NCI-H2107 treated with DMSO at 0.1 percent for 48 hours (cell line): ENCODE data around the gene NRCAM.
A peak's percentile ranks its signal among the peaks of the same experiment; 100 is the strongest.

Source experiments
- DNase-seq: peaks from one replicate; lab custom pipeline; 2025; ENCODE audit not compliant: unreplicated experiment; lab: John Stamatoyannopoulos, UW

The NRCAM gene

GRCh38 chr7:108460964-108461363 lies 4.7 kb upstream of the NRCAM start:
- no peak for DNase-seq

GRCh38 chr7:108459922-108460551 lies 3.8 kb upstream of the NRCAM start:
- peak; percentile 65 for DNase-seq

- no peak for DNase-seq
Observed at GRCh38 chr7:108457871-108458270, 1.6 kb upstream of the NRCAM start.

- DNase-seq: no peak
Observed at GRCh38 chr7:108456845-108457540, 757 bp upstream of the NRCAM start.

GRCh38 chr7:108455551-108455997 lies 662 bp downstream of the NRCAM start:
- DNase-seq: no peak

- DNase-seq: peak; percentile 42
Observed at GRCh38 chr7:108454674-108455550, 1.3 kb downstream of the NRCAM start.

- DNase-seq: no peak
Observed at GRCh38 chr7:108454317-108454673, 1.9 kb downstream of the NRCAM start.

- no peak for DNase-seq
Observed at GRCh38 chr7:108453320-108453719, 2.9 kb downstream of the NRCAM start.

GRCh38 chr7:108452707-108453106 lies 3.5 kb downstream of the NRCAM start:
- DNase-seq: peak; percentile 50

GRCh38 chr7:108451296-108451848 lies 4.9 kb downstream of the NRCAM start:
- no peak for DNase-seq

- DNase-seq: no peak
Observed at GRCh38 chr7:108450160-108450559, 6.1 kb downstream of the NRCAM start.

- DNase-seq: no peak
Observed at GRCh38 chr7:108449521-108449920, 6.7 kb downstream of the NRCAM start.

GRCh38 chr7:108448584-108449505 lies 7.4 kb downstream of the NRCAM start:
- peak; percentile 92 for DNase-seq

- DNase-seq: peak; percentile 84
Observed at GRCh38 chr7:108442039-108442568, 14.1 kb downstream of the NRCAM start.

- no peak for DNase-seq
Observed at GRCh38 chr7:108441392-108441955, 14.8 kb downstream of the NRCAM start.

GRCh38 chr7:108440613-108441012 lies 15.6 kb downstream of the NRCAM start:
- DNase-seq: no peak

GRCh38 chr7:108436906-108437305 lies 19.3 kb downstream of the NRCAM start:
- no peak for DNase-seq

- peak; percentile 43 for DNase-seq
Observed at GRCh38 chr7:108434010-108434409, 22.2 kb downstream of the NRCAM start.

GRCh38 chr7:108431099-108431498 lies 25.1 kb downstream of the NRCAM start:
- no peak for DNase-seq

- no peak for DNase-seq
Observed at GRCh38 chr7:108430664-108431063, 25.6 kb downstream of the NRCAM start.
